Measurements from ENCODE around the gene CACNA1B. TPM values are rescaled to one million over a fixed set of nuclear protein-coding genes. Genes with fewer than 3 reads are reported as not detected.

The CACNA1B gene
- total RNA-seq, 1 experiment from 2014 or later = not detected

- no peak for DNase-seq
- Mint-ChIP-seq H3K27ac (ENCODE audit: unreplicated experiment) (no peak overlapping the region), H3K4me3 (ENCODE audit: low read depth, unreplicated experiment) (no peak overlapping the region), H3K9me3 (ENCODE audit: low read depth, unreplicated experiment) (no peaks in the 10 kb centered on the region), H3K27me3 (ENCODE audit: unreplicated experiment) (peaks cover 76% of the 10 kb centered on the region), H3K4me1 (ENCODE audit: low read depth, unreplicated experiment) (no peaks in the 10 kb centered on the region), H3K36me3 (ENCODE audit: insufficient read depth, unreplicated experiment) (no peaks in the 10 kb centered on the region)
- intact Hi-C loops (cut with micrococcal nuclease; ENCODE audit: unreplicated experiment) = no loop called here
- CTCF ChIA-PET = no interaction called here
- TF ChIP-seq CTCF (IDR thresholded peaks at IDR 0.05; ENCODE audit: unreplicated experiment) = no peak
- no TSS peak for BruUV-seq (replicated peaks)
Measured at GRCh38 chr9:138067613-138068367, 190.2 kb downstream of the CACNA1B start.

GRCh38 chr9:138068601-138069035 is 191.0 kb downstream of the CACNA1B start:
- Mint-ChIP-seq H3K27me3 (ENCODE audit: unreplicated experiment) (peaks cover 84% of the 10 kb centered on the region), H3K9me3 (ENCODE audit: low read depth, unreplicated experiment) (no peaks in the 10 kb centered on the region), H3K4me3 (ENCODE audit: low read depth, unreplicated experiment) (no peak overlapping the region), H3K4me1 (ENCODE audit: low read depth, unreplicated experiment) (no peaks in the 10 kb centered on the region), H3K36me3 (ENCODE audit: insufficient read depth, unreplicated experiment) (no peaks in the 10 kb centered on the region), H3K27ac (ENCODE audit: unreplicated experiment) (no peak overlapping the region)
- CTCF ChIA-PET = no interaction called here
- DNase-seq = no peak
- BruUV-seq (replicated peaks) = no TSS peak
- intact Hi-C loops (cut with micrococcal nuclease; ENCODE audit: unreplicated experiment) = no loop called here
- TF ChIP-seq CTCF (IDR thresholded peaks at IDR 0.05; ENCODE audit: unreplicated experiment) = no peak

- no peaks in the 10 kb centered on the region for H3K36me3 Mint-ChIP-seq (ENCODE audit: insufficient read depth, unreplicated experiment)
- intact Hi-C loops (cut with micrococcal nuclease; ENCODE audit: unreplicated experiment) = no loop called here
- H3K27ac Mint-ChIP-seq (ENCODE audit: unreplicated experiment) = no peak overlapping the region
- no peak for TF ChIP-seq CTCF (IDR thresholded peaks at IDR 0.05; ENCODE audit: unreplicated experiment)
- peaks cover 80% of the 10 kb centered on the region for H3K27me3 Mint-ChIP-seq (ENCODE audit: unreplicated experiment)
- BruUV-seq (replicated peaks) = no TSS peak
- no peak overlapping the region for H3K4me3 Mint-ChIP-seq (ENCODE audit: low read depth, unreplicated experiment)
- no peak for DNase-seq
- H3K9me3 Mint-ChIP-seq (ENCODE audit: low read depth, unreplicated experiment) = no peaks in the 10 kb centered on the region
- CTCF ChIA-PET = no interaction called here
- no peaks in the 10 kb centered on the region for H3K4me1 Mint-ChIP-seq (ENCODE audit: low read depth, unreplicated experiment)
Measured at GRCh38 chr9:138069731-138070456, 192.3 kb downstream of the CACNA1B start.

GRCh38 chr9:138070815-138071214 is 193.2 kb downstream of the CACNA1B start:
- no peak overlapping the region for H3K4me3 Mint-ChIP-seq (ENCODE audit: low read depth, unreplicated experiment)
- no peak overlapping the region for H3K27ac Mint-ChIP-seq (ENCODE audit: unreplicated experiment)
- peaks cover 71% of the 10 kb centered on the region for H3K27me3 Mint-ChIP-seq (ENCODE audit: unreplicated experiment)
- BruUV-seq (replicated peaks) = no TSS peak
- no peaks in the 10 kb centered on the region for H3K9me3 Mint-ChIP-seq (ENCODE audit: low read depth, unreplicated experiment)
- intact Hi-C loops (cut with micrococcal nuclease; ENCODE audit: unreplicated experiment) = no loop called here
- H3K36me3 Mint-ChIP-seq (ENCODE audit: insufficient read depth, unreplicated experiment) = peaks cover 2% of the 10 kb centered on the region
- no peaks in the 10 kb centered on the region for H3K4me1 Mint-ChIP-seq (ENCODE audit: low read depth, unreplicated experiment)
- CTCF ChIA-PET = no interaction called here
- no peak for TF ChIP-seq CTCF (IDR thresholded peaks at IDR 0.05; ENCODE audit: unreplicated experiment)
- no peak for DNase-seq
